ENCODE data around the gene NPM1.
"Not testable (repeated sequence)": the region's sequence is repeated elsewhere in the genome, so short reads cannot be mapped to it uniquely, and the experiment has no call there.

NPM1 gene

DNA sequence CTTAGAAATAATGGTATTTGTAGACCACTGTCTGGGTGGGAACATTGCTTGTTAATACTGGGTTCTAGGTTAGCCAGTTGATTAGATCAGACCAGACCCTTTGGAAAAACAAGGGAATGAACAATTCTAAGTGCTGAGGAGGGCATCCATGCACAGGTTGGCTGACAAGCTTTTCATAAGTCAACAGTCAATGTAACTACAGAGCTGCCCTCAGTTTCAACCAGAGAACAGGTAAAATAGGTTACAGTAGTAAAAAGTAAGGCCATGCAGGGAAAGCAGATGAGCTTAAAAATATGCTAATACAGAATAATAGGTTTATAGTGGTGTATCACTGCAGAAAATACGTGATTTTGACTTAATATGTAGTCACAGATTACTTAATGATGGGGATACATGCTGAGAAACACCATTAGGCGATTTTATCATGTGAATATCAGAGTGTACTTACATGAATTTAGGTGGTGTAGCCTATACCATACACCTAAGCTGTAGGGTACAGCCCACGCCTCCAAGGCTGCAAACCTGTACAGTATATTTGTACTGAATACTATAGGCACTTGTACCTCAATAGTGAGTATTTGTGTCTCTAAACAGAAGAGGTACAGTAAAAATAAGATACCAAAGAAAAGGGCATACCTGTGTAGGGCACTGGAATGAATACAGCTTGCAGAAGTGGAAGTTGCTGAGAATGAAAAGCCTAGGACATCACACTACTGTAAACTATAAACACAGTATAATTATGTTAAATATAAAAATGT is 25.7 kb downstream of the NPM1 start:
- no peak for DNase-seq (ENCODE audit: low read depth)

DNA sequence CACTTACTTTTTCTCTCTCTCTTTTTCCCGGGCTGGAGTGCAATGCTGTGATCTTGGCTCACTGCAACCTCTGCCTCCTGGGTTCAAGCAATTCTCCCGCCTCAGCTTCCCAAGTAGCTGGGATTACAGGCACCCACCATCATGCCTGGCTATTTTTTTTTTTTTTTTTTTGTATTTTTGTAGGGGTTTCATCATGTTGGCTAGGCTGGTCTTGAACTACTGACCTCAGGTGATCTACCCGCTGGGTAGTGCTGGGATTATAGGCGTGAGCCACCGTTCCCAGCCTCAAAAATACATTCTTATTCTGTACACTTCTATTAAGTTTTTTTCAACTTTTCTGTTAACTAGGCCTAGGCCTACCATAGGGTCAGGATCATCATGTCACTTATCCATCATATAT is 26.3 kb downstream of the NPM1 start:
- DNase-seq (ENCODE audit: low read depth), result not testable (repeated sequence)

DNA sequence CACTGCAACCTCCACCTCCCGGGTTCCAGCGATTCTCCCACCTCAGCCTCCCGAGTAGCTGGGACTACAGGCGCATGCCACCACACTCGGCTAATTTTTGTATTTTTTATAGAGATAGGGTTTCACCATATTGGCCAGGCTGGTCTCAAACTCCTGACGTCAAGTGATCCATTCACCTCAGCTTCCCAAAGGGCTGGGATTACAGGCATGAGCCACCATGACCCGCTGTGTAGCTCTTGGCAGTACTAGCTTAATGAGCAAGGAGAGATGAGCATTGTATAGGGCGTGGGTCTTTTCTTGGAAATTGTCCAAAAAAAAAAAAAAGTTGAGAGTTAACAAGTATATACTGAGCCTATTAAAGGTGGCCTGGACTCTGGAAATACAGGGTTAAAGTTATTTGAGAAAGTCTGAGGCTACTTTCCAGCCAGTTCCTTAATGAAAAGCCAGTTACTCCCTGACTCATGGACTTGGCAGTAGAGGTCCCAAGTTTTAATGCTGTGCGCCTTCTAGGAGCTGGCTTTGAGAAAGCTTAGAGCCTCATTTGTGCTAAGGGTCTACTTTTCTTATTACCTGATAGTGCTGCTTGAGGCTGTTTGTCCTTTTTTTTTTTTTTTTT is 27.6 kb downstream of the NPM1 start:
- no peak for DNase-seq (ENCODE audit: low read depth)

DNA sequence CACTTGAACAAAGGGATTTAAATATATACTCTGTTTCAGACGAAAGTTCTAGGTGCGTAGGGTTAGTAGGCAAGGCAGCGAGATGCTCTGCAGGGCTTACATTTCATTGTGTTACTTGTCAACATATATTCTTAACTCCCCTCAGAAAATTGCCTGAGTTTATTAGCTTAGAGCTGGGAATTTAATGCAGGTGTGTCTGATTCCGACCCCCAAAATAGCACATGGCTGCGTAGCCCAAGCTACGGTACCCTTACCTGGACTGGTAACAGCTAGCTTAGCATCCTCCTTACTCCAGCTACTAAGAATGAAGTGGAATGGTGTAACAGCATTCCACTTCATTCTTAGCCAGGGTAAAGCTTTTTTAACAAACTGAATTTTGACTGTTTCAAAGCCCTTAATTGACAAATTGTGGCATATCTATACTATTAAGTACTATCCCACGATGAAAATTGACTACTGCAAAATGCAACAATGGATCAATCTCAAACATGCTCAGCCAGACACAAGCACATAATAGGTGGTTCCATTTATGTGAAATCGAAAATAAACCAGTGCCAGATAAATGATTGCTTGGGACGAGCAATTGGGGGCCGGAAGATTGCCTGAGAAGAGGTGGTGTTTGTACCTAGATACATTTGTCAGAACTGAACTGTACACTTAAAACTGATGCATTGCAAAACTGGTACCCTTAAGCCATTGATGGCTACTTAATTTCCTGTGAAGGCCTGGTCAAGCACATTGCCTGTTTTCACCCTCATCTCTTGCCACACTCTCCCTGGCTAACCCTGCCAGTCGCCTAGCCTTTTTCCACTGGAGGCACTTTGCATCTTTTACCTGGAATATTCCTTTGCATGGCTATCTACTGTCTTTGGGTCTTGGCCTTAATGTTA is 28.8 kb downstream of the NPM1 start:
- DNase-seq (ENCODE audit: low read depth), result no peak

DNA sequence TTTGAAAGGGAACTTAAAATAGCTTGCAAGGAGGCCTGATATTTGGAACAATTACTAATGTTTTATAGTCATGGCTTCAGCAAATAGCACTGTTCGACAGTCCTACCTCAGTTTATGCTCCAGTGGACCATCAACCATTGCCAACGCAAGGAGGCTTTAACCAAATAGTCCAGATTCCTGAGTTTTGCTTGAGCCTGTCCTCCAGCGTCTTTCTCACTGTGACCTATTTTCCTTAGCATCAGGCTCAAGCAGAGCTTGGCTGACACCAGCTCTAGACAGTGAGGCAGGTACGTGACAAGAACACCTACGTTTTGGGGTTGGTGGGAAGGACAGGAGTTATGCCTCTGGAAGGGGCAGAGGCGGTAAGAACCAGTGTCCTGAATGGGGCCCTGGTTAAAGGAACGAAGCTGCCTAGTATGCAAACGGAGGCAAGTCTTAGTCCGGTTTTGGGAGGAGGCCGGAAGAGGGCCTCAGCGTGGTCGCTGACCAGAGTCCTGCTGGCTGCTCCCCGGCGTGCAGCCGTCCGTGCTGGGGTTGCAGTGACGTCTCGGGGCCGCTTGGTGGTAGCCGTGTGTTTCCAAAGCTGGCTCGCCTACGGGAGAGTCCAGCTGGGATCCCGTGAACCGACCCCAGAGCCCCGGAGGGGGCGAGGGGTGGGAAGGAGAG is 30.8 kb downstream of the NPM1 start:
- no peak for DNase-seq (ENCODE audit: low read depth)

DNA sequence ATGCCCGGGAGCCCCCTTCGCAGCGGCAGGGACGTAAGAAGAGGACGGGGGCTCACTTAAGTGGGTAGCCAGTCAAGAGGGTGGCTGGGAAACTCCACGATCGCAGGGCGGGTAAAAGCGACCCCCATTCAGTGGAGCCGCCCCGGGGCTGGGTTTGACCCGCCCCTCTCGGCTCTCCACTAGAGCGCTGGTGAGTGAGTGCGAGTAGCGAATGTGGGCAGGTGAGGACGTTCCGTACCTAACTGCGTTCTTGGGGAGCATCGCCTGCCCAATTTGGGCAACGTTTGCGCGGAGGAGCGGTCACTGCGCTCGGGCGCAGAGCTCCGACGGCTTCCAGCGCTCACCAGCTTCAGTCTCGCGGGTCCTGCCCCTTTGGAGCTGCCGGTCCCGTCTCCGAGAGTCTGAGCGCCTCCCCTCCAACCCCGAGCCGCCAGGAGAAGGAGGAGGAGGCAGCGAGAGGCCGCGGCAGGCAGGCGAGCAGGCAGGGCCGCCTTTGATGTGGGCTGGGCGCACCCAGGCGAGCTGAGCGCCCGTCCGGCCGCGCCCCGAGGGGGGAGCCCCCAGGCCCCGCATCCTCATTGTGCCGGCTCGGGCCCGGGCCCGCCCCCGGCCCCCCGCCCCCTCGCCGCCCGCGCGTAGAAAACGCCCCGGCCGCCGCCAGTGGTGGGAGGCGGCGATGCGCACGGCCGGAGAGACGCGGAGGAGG is 31.5 kb downstream of the NPM1 start, which contains the start of gene FGF18:
Gene FGF18, plus strand, starts transcription at position 666 of the 706 bp plus-strand sequence. CDS start 553 bp downstream, outside the sequence.
- DNase-seq (ENCODE audit: low read depth), result no peak

DNA sequence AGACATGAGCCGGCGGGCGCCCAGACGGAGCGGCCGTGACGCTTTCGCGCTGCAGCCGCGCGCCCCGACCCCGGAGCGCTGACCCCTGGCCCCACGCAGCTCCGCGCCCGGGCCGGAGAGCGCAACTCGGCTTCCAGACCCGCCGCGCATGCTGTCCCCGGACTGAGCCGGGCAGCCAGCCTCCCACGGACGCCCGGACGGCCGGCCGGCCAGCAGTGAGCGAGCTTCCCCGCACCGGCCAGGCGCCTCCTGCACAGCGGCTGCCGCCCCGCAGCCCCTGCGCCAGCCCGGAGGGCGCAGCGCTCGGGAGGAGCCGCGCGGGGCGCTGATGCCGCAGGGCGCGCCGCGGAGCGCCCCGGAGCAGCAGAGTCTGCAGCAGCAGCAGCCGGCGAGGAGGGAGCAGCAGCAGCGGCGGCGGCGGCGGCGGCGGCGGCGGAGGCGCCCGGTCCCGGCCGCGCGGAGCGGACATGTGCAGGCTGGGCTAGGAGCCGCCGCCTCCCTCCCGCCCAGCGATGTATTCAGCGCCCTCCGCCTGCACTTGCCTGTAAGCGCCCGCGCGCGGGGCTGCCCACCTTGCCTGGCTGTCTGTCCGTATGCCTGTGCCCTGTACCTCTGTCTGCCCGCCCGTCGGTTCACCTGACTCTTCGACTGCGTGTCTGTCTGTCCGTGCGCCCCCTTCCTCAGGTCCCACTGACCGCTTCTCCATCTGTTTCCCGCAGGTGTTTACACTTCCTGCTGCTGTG is 32.2 kb downstream of the NPM1 start:
- no peak for DNase-seq (ENCODE audit: low read depth)

DNA sequence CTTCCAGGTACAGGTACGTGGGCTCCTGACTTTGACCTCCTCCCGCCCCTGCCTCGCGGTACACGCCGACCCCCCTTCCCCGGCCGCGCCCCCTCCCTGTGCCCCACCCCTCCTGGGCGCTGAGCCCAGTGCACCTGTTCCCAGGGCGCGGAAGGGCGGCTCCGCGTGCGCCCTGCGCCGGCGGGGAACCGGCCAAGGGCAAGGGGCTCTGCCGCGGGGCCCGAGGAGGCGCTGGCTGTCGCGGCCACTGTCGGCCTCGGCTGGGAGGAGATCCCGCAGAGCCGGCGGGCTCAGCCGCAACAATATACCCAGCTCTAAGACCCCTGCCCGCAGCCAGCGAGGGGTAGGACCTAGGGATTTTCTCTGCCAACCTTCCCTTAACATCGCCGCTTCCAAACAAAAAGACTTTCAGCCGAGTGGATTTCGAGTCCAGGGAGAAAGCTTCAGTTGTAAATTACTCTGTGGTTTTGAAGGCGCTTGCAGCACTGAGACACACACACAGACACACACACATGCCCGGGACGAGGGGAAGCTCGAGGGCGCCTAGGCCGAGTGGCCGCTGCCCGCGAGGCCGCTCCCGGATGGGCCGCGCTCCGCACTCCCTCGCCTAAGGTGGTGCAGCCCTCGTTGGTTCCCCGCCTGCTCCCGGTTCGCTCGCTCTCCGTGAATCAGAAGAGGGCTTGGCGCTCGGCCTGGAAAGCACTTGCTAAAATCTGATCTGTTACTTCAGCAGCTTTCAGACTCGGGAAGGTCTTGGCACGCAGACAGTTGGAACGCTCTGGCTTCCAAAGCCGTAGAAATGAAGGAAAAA is 33.0 kb downstream of the NPM1 start:
- DNase-seq (ENCODE audit: low read depth), result no peak

DNA sequence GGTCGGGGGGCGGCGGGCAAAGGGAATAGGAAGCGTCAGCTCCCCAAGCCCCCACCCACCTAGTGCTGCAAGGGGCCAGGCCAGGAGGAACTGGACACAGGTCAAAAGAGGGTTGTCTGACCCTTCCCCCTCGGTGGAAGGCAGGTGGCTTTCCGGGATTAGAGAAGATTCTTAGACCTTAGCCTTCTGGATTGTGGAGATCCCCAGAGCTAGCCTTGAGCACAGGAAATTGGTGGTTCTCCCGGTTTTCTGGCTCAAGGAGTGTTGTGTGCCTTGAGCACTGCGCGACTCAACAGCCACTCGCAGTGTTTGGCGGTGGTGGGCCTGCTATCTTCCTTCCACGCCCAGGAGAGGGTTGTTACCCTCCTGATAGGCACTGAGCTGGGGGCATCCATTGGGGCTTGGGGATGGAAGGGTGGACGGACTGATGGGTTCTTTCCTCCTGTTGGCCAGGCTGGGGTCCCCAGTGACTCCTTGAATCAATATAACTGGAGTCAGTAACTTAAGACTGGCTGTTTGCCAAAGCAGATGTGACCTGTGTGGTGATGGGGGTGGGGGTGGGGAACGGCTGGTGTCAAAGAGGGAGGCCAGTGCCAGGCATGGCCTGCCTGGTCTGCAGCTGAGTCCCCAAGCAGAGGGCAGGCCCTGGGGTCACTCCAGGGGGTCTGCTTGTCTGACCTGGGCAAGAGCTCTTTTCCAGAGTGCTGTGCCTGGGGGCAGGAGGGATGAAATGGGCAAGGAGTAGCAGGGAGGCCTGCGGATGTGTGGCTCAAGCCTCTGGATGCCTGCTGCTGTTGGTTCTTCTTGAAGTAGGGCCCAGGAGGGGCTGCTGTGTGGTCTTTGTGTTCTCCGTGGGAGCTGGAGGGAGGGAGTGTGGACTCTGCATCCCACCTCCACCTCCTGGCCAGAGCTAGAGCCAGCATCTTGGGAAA is 33.9 kb downstream of the NPM1 start:
- DNase-seq (ENCODE audit: low read depth), result no peak

DNA sequence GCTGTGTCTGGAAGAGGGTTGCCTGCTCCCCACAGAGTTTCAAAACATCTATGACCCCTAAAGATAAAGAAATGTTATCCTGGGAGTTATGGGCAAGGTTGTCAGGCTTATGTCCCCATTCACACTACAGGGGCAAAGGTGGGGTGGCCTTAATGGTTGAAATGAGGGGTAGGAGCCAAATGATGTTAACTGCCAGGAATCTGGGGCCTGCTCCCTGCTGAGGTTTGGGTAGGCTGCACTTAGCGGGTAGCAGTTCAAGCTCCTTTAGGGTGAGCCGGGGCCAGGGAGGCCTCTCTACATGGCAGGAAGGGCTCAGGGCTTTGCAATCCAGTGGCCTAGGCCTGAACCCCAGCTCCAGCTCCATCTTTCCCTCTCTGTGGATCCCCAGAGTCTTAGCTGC is 34.8 kb downstream of the NPM1 start:
- no peak for DNase-seq (ENCODE audit: low read depth)

DNA sequence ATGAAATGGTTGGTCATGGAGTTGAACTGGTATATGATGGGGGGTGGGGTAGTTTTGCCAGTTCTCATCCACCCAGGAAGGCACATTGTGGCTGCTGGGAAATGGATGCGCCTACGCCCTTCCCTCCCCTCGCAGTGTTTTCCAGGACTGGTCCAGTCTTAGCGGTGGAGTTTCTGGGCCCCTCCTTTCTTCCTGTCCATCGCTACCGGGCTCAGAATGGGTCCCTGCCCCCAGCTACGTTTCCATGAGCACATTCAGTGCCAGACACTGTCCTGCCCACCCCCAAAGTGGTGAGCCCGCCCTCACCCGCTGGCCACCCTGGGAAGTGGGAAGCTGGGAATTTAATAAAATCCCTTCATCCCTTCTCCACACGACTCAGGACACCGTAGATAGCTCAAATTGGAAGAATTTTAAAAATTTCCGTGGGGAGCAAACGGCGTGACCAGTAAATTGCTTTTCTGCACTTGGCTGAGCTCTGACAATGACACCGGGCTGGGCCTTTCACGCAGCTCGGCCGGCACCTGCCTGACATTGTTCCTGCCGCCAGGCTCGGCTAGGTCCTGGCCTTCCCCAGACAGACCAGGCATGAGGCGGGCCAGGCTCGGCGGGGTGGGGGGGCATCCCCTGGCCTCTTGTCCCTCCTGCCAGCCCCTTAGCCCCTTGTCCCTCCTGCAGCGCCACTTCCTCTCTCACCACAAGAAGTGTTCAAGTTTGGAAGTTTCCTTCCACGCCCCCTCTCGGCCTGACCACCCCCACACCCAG is 35.4 kb downstream of the NPM1 start:
- no peak for DNase-seq (ENCODE audit: low read depth)

DNA sequence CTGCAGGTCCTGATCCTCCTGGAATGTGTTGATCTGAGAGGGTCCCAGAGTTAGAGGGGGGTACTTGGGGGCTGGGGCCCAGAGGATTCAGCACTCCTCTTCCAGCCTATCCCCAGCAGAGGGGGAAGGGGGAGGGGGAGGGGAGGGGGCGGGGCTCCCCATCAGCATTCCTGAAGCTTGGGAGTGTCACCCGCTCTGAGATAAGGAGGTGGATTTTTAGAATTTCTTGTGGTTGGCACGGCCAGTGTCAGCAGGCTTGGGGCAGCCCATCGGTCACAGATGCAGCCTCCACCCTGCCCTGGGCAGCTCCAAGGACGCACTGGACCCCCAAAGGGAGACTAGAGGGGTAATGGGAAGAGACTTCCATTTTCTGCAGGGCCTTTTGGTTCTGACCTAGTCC is 37.1 kb downstream of the NPM1 start:
- peak; percentile 36 for DNase-seq (ENCODE audit: low read depth)

DNA sequence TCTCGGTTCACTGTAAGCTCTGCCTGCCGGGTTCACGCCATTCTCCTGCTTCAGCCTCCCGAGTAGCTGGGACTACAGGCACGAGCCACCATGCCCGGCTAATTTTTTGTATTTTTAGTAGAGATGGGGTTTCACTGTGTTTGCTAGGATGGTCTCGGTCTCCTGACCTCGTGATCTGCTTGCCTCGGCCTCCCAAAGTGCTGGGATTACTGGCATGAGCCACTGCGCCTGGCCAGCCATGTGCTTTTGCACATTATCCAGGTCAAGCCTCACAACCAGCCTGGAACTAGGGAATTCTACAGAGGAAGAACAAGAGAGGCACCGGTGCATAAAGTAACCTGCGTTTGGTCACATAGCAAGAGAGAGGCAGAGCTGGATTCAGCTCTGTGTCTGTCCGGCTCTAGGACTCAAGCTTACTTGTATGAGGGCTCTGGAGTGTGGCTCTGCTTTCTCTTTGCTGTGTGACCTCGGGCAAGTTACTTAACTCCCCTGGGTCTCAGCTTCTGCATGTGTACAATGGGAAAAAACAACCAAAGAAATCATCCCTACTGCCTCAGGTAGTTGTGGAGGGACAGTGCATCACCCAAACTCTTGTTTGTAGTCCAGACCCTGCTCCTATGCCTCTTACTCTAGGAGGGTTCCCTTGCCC is 38.1 kb downstream of the NPM1 start:
- no peak for DNase-seq (ENCODE audit: low read depth)

DNA sequence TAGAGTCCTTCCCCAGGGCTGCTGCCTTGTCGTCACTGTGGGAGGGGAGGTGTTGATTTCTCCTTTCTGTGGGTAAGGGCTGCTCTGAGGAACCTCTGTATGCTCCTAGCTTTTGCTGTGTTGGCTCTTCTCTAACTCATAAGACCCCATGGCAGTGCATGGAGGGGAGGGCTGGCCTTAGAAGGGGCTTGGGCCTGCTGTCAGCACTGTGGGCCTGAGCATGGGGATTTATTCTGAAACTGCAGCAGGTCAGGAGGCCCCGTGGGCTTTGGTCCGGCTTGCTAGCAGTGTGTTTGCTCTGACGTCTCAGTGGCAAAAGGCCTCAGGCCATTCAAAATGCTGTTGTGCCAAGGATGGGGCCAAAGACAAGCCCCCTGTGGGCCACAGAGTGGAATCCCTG is 38.6 kb downstream of the NPM1 start:
- DNase-seq (ENCODE audit: low read depth), result no peak

DNA sequence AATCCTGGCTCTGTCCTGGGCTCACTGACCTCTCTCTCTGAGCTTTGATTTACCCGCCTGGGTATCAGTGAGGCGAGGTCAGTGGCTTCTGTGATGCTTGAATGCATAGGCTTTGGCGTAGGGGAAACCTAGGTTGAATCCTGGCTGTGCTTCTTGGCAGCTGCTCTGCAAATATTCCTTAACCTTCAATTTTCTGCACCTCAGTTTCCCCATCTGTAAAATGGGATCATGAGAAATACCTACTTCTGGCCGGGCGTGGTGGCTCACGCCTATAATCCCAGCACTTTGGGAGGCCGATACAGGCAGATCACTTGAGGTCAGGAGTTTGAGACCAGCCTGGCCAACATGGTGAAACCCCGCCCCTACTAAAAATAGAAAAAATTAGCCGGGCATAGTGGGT is 39.0 kb downstream of the NPM1 start:
- no peak for DNase-seq (ENCODE audit: low read depth)

DNA sequence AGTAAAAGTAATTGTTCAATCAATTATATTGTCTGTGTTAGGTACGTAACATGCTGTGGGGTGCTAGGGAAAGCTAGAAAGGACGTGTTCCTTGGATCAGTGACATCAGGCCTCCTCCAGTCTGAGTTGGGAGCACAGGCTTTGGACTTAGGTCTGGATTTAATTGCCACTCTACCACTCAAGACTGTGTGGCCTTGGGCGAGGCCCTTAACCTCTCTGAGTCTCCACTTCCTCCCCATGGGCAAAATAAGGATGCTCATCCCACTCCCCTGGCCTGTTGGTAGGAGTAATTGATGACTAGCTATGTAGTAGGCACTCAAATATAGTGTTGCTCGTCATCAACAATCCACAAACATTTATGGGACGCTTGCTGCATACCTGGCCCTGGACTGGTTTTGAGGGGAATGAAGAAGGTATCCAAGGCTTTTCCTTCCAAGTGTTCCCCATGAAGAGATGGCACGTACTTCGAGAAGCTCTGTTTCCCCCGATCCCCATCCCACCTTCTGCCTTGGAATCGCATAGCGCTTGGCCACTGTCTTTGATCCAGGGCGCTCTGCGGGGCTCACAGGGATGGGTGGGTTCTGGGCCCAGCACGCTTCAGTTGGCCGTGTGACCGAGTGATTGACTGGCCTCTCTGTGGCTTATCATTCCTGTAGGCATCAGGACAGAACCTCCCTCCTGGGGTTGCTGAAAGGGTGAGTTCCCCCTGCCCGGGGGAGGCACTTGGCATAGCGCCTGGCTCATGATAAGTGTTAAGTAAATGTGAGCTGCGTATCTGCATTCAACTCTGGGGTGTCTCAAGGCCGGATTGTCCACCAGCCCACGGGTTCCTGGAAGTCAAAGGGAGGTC is 39.9 kb downstream of the NPM1 start:
- DNase-seq (ENCODE audit: low read depth), result no peak
